Motor neuron (in vitro differentiated cells): ENCODE results near the gene IQCE. TPM values are rescaled to one million over a fixed set of nuclear protein-coding genes. Genes with fewer than 3 reads are reported as not detected.
"Not testable (repeated sequence)": the region's sequence is repeated elsewhere in the genome, so short reads cannot be mapped to it uniquely, and the experiment has no call there.

Source experiments
- ATAC-seq, 8 experiments: fragments of 200-7000 bp; cut with Tn5 transposase; replicated peaks in 6 of 8; 2 replicates each; pipeline ENCODE4 v1.8.0; 2021; ENCODE audit warnings: mild to moderate bottlenecking in 8 of 8, moderate library complexity in 8 of 8
- H3K27ac ChIP-seq, 2 donors: fragments of 250-450 bp; sonication (Bioruptor Pico); 2 replicates each; pipeline ENCODE4 v1.9.0; 2021; ENCODE audit warnings: antibody characterized with exemption in 2 of 2, mild to moderate bottlenecking in 2 of 2, moderate library complexity in 1 of 2
- H3K4me1 ChIP-seq, 2 donors: fragments of 250-450 bp; sonication (Bioruptor Pico); replicated peaks in 1 of 2; 2 replicates each; pipeline ENCODE4 v1.6.1; 2021; ENCODE audit warnings: antibody characterized with exemption in 2 of 2, mild to moderate bottlenecking in 2 of 2, moderate library complexity in 1 of 2
- H3K4me3 ChIP-seq, 5 donors: fragments of 250-450 bp; sonication (Bioruptor Pico); 2 replicates each; pipeline ENCODE4 v1.9.0; 2021; ENCODE audit warnings: antibody characterized with exemption in 5 of 5, mild to moderate bottlenecking in 5 of 5, moderate library complexity in 4 of 5
- WGBS, 10 experiments: fragments of 450-650 bp; shearing (Covaris generic); methylation state at CpG; one replicate each; pipeline ENCODE4 v1.0.0; 2022; 5-methylcytosine and 5-hydroxymethylcytosine counted together
- in situ Hi-C, 9 experiments: fragments of 400-800 bp; cut with MboI; loops; one replicate each; pipeline ENCODE4 v1.15.0; 2021; ENCODE audit warnings: low sequenced_read_pairs in 9 of 9, low pct_unique_long_range_greater_than_20kb in 2 of 9; ENCODE audit not compliant: unreplicated experiment in 9 of 9
- total RNA-seq, 8 experiments: library from RNA; unstranded; fragments of 300-600 nt; gene quantifications; 2 replicates each; pipeline versions ENCODE4 v1.2.3 to v1.2.4, GENCODE V29; 2022

The IQCE gene
- total RNA-seq, 8 experiments from 2014 or later = 5.5 to 26.5 (median 6.5) TPM

- WGBS, 10 experiments = no CpG with 5 or more reads among the region's 53 CpGs
- in situ Hi-C loops = no loop called here
- no peak overlapping the region for H3K4me3 ChIP-seq
- H3K4me1 ChIP-seq = peaks cover 53 to 76% of the 10 kb centered on the region in 2 donors
- peak in 4 of 8 experiments; percentile 12 to 32 (median 26) for ATAC-seq
- H3K27ac ChIP-seq = peak overlapping the region; percentile 11 to 81
Observed at GRCh38 chr7:2524808-2525657, 33.7 kb upstream of the IQCE start.

- WGBS, 10 experiments = 60 to 92% (median 80%) methylated on average over 1 to 6 of the region's 36 CpGs; no CpG with 5 or more reads in 5 of the 10 experiments
- in situ Hi-C loops = no loop called here
- no peak overlapping the region for H3K4me3 ChIP-seq
- peak in 7 of 8 experiments; percentile 10 to 62 (median 53) for ATAC-seq
- H3K4me1 ChIP-seq = peaks cover 53 to 76% of the 10 kb centered on the region in 2 donors
- H3K27ac ChIP-seq = peak overlapping the region in 1 of 2 donors; percentile 58
Observed at GRCh38 chr7:2525658-2526630, 32.8 kb upstream of the IQCE start.

GRCh38 chr7:2526659-2527504, 31.9 kb upstream of the IQCE start:
- Histone ChIP-seq H3K4me1 (peaks cover 52 to 72% of the 10 kb centered on the region in 2 donors), H3K4me3 (no peak overlapping the region), H3K27ac (no peak overlapping the region)
- 60 to 100% (median 91%) methylated on average over 1 to 8 of the region's 40 CpGs; no CpG with 5 or more reads in 3 of the 10 experiments for WGBS, 10 experiments
- in situ Hi-C loops = no loop called here
- no peak for ATAC-seq

GRCh38 chr7:2527505-2528467, 31.0 kb upstream of the IQCE start:
- ATAC-seq = peak in 3 of 8 experiments; percentile 41 to 60 (median 54)
- in situ Hi-C loops = no loop called here
- Histone ChIP-seq H3K27ac (no peak overlapping the region), H3K4me3 (no peak overlapping the region), H3K4me1 (peaks cover 52 to 65% of the 10 kb centered on the region in 2 donors)
- 43 to 100% (median 65%) methylated on average over 1 to 10 of the region's 17 CpGs; no CpG with 5 or more reads in 2 of the 10 experiments for WGBS, 10 experiments

- Histone ChIP-seq H3K4me1 (peaks cover 44 to 57% of the 10 kb centered on the region in 2 donors), H3K27ac (no peak overlapping the region), H3K4me3 (no peak overlapping the region)
- WGBS, 10 experiments = 84 to 100% (median 96%) methylated on average over 1 to 7 of the region's 18 CpGs; no CpG with 5 or more reads in 5 of the 10 experiments
- in situ Hi-C loops = no loop called here
- no peak for ATAC-seq
Observed at GRCh38 chr7:2528481-2529095, 30.2 kb upstream of the IQCE start.

- Histone ChIP-seq H3K4me1 (peaks cover 35 to 50% of the 10 kb centered on the region in 2 donors), H3K27ac (peak overlapping the region in 1 of 2 donors; percentile 8), H3K4me3 (no peak overlapping the region)
- in situ Hi-C loops = no loop called here
- no CpG with 5 or more reads among the region's 30 CpGs for WGBS, 10 experiments
- peak in 2 of 8 experiments; percentile 11 to 39 for ATAC-seq
Observed at GRCh38 chr7:2529161-2530070, 29.4 kb upstream of the IQCE start.

GRCh38 chr7:2530071-2530987, 28.4 kb upstream of the IQCE start:
- in situ Hi-C loops = no loop called here
- Histone ChIP-seq H3K4me3 (no peak overlapping the region), H3K27ac (no peak overlapping the region), H3K4me1 (peaks cover 27 to 42% of the 10 kb centered on the region in 2 donors)
- no CpG with 5 or more reads among the region's 16 CpGs for WGBS, 10 experiments
- ATAC-seq = peak in 1 of 8 experiments; percentile 12

GRCh38 chr7:2530994-2531795, 27.6 kb upstream of the IQCE start:
- WGBS, 10 experiments = 20 to 65% methylated on average over 1 to 4 of the region's 43 CpGs; no CpG with 5 or more reads in 8 of the 10 experiments
- H3K4me3 ChIP-seq, in situ Hi-C loops, H3K27ac ChIP-seq: not testable (repeated sequence)
- peak in 1 of 8 experiments; percentile 20 for ATAC-seq
- peaks cover 19 to 34% of the 10 kb centered on the region in 2 donors for H3K4me1 ChIP-seq

- peaks cover 13 to 28% of the 10 kb centered on the region in 2 donors for H3K4me1 ChIP-seq
- in situ Hi-C loops, H3K27ac ChIP-seq, H3K4me3 ChIP-seq: not testable (repeated sequence)
- peak in 3 of 8 experiments; percentile 11 to 18 (median 17) for ATAC-seq
- WGBS, 10 experiments = no CpG with 5 or more reads among the region's 17 CpGs
Observed at GRCh38 chr7:2531796-2532110, 27.0 kb upstream of the IQCE start.
